WTC11 (cell line): ENCODE data around the gene TRIB2. TPM values are rescaled to one million over a fixed set of nuclear protein-coding genes. Genes with fewer than 3 reads are reported as not detected.
A peak's percentile ranks its signal among the peaks of the same experiment; 100 is the strongest.

Source experiments
- ELF4 ChIP-seq: sonication (generic); formaldehyde crosslinking; IDR thresholded peaks from 2 replicates; pipeline ENCODE4 v1.8.1; 2022; ENCODE audit warnings: low read depth, mild to moderate bottlenecking, moderate library complexity, missing genetic modification reagents
- FOXP1 ChIP-seq: sonication (generic); formaldehyde crosslinking; IDR thresholded peaks from 2 replicates; pipeline ENCODE4 v1.8.0; 2022; ENCODE audit warnings: missing genetic modification reagents, mild to moderate bottlenecking, moderate library complexity, borderline replicate concordance
- HMGA2 ChIP-seq: fragments of 250-450 bp; sonication (Bioruptor Pico); IDR thresholded peaks from 2 replicates; pipeline ENCODE4 v1.4.0; 2021; ENCODE audit warnings: mild to moderate bottlenecking, moderate library complexity
- JUN ChIP-seq: sonication (generic); formaldehyde crosslinking; IDR thresholded peaks from 2 replicates; pipeline ENCODE4 v1.8.0; 2023; ENCODE audit warnings: mild to moderate bottlenecking, missing genetic modification reagents
- MYBL2 ChIP-seq: sonication (generic); formaldehyde crosslinking; IDR thresholded peaks from 2 replicates; pipeline ENCODE4 v1.8.1; 2023; ENCODE audit warnings: mild to moderate bottlenecking, moderate library complexity, missing genetic modification reagents
- SMAD3 ChIP-seq: sonication (generic); formaldehyde crosslinking; IDR thresholded peaks from 2 replicates; pipeline ENCODE4 v1.8.0; 2022; ENCODE audit warnings: missing genetic modification reagents, mild to moderate bottlenecking, borderline replicate concordance
- ZNF396 ChIP-seq: fragments of 250-450 bp; sonication (Bioruptor Pico); IDR thresholded peaks from 2 replicates; pipeline ENCODE4 v1.8.0; 2021; ENCODE audit warnings: mild to moderate bottlenecking, moderate library complexity, borderline replicate concordance
- ZNF423 ChIP-seq: fragments of 250-450 bp; sonication (Bioruptor Pico); IDR thresholded peaks from 2 replicates; pipeline ENCODE4 v2.1.2; 2022; ENCODE audit warnings: mild to moderate bottlenecking, moderate library complexity
- ZNF671 ChIP-seq: fragments of 250-450 bp; sonication (Bioruptor Pico); IDR thresholded peaks from 2 replicates; pipeline ENCODE4 v1.8.0; 2021; ENCODE audit warnings: mild to moderate bottlenecking
- total RNA-seq: library from RNA; stranded (reverse); gene quantifications from 3 replicates; pipeline ENCODE4 v1.2.3, GENCODE V29; 2021
- TF ChIP-seq, protein P1 (sequence below): sonication (generic); formaldehyde crosslinking; IDR thresholded peaks from 2 replicates; pipeline ENCODE4 v1.8.0; 2023; ENCODE audit warnings: missing genetic modification reagents, mild to moderate bottlenecking, borderline replicate concordance
- TF ChIP-seq, protein P2 (sequence below): fragments of 250-450 bp; sonication (Bioruptor Pico); IDR thresholded peaks from 2 replicates; pipeline ENCODE4 v1.8.0; 2021; ENCODE audit warnings: mild to moderate bottlenecking
- TF ChIP-seq, protein P3 (sequence below): sonication (generic); formaldehyde crosslinking; IDR thresholded peaks from 2 replicates; pipeline ENCODE4 v1.8.0; 2022; ENCODE audit warnings: mild to moderate bottlenecking, missing genetic modification reagents
- TF ChIP-seq, protein P4 (sequence below): sonication (generic); formaldehyde crosslinking; IDR thresholded peaks from 2 replicates; pipeline ENCODE4 v1.8.0; 2022; ENCODE audit warnings: mild to moderate bottlenecking, missing genetic modification reagents
- TF ChIP-seq, protein P5 (sequence below): sonication (generic); formaldehyde crosslinking; IDR thresholded peaks from 2 replicates; pipeline ENCODE4 v1.8.1; 2023; ENCODE audit warnings: mild to moderate bottlenecking, missing genetic modification reagents
- TF ChIP-seq, protein P6 (sequence below): sonication (generic); formaldehyde crosslinking; IDR thresholded peaks from 2 replicates; pipeline ENCODE4 v1.8.0; 2022; ENCODE audit warnings: mild to moderate bottlenecking, missing genetic modification reagents
- TF ChIP-seq, protein P7 (sequence below): sonication (generic); formaldehyde crosslinking; IDR thresholded peaks from 2 replicates; pipeline ENCODE4 v1.8.1; 2023; ENCODE audit warnings: mild to moderate bottlenecking, missing genetic modification reagents, moderate library complexity
- TF ChIP-seq, protein P8 (sequence below): fragments of 250-450 bp; sonication (Bioruptor Pico); IDR thresholded peaks from 2 replicates; pipeline ENCODE4 v1.9.0; 2021; ENCODE audit warnings: mild to moderate bottlenecking, borderline replicate concordance

TRIB2 gene
- total RNA-seq, 1 experiment from 2014 or later = 89.3 TPM

DNA sequence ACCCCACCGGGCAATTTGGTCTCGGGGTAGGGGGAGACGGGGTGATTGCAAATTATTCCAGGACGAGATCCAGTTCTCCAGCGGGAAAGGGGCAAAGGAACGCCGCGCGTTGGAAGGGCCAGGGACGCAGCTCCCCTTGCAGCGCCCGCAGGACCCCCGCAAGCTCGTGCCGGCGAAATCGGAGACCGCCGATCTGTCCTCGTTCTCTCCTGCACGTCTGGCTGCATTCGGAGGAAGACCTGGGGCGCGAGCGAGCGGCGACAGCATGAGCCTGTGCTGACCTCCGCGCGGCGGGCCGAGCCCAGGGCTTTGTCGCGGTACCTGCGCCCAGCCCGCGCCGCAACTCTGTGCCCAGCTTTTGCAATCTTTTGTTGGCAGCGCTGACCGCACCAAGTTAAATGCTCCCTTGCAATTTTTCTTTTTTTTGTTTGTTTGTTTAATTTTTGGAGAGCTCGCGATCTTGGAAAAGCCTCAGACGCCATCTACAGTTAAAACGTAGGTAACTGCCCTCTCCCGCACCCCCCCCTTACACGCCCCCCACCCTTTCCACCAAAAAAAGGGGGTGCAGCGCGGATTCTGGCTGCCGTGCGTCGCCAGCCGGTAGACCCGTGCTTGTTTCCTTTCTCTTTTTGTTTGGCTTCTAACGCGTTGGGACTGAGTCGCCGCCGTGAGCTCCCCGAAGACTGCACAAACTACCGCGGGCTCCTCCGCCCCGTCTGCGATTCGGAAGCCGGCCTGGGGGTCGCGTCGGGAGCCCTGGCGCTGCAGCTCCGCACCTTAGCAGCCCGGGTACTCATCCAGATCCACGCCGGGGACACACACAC lies 667 bp downstream of the TRIB2 start (continued):
- TF ChIP-seq ZNF671 (CRISPR knock-in tag) = no peak
- TF ChIP-seq, protein P1, sequence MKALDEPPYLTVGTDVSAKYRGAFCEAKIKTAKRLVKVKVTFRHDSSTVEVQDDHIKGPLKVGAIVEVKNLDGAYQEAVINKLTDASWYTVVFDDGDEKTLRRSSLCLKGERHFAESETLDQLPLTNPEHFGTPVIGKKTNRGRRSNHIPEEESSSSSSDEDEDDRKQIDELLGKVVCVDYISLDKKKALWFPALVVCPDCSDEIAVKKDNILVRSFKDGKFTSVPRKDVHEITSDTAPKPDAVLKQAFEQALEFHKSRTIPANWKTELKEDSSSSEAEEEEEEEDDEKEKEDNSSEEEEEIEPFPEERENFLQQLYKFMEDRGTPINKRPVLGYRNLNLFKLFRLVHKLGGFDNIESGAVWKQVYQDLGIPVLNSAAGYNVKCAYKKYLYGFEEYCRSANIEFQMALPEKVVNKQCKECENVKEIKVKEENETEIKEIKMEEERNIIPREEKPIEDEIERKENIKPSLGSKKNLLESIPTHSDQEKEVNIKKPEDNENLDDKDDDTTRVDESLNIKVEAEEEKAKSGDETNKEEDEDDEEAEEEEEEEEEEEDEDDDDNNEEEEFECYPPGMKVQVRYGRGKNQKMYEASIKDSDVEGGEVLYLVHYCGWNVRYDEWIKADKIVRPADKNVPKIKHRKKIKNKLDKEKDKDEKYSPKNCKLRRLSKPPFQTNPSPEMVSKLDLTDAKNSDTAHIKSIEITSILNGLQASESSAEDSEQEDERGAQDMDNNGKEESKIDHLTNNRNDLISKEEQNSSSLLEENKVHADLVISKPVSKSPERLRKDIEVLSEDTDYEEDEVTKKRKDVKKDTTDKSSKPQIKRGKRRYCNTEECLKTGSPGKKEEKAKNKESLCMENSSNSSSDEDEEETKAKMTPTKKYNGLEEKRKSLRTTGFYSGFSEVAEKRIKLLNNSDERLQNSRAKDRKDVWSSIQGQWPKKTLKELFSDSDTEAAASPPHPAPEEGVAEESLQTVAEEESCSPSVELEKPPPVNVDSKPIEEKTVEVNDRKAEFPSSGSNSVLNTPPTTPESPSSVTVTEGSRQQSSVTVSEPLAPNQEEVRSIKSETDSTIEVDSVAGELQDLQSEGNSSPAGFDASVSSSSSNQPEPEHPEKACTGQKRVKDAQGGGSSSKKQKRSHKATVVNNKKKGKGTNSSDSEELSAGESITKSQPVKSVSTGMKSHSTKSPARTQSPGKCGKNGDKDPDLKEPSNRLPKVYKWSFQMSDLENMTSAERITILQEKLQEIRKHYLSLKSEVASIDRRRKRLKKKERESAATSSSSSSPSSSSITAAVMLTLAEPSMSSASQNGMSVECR = 0 out of 2 replicates have a peak, but pooled peaks have one; percentile 42
- TF ChIP-seq, protein P2, sequence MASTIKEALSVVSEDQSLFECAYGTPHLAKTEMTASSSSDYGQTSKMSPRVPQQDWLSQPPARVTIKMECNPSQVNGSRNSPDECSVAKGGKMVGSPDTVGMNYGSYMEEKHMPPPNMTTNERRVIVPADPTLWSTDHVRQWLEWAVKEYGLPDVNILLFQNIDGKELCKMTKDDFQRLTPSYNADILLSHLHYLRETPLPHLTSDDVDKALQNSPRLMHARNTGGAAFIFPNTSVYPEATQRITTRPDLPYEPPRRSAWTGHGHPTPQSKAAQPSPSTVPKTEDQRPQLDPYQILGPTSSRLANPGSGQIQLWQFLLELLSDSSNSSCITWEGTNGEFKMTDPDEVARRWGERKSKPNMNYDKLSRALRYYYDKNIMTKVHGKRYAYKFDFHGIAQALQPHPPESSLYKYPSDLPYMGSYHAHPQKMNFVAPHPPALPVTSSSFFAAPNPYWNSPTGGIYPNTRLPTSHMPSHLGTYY (CRISPR knock-in tag) = no peak
- TF ChIP-seq SMAD3 = peak; percentile 69; the same call in 1 of the 2 replicates
- TF ChIP-seq, protein P3, sequence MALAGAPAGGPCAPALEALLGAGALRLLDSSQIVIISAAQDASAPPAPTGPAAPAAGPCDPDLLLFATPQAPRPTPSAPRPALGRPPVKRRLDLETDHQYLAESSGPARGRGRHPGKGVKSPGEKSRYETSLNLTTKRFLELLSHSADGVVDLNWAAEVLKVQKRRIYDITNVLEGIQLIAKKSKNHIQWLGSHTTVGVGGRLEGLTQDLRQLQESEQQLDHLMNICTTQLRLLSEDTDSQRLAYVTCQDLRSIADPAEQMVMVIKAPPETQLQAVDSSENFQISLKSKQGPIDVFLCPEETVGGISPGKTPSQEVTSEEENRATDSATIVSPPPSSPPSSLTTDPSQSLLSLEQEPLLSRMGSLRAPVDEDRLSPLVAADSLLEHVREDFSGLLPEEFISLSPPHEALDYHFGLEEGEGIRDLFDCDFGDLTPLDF = no peak
- no peak for TF ChIP-seq ZNF423
- TF ChIP-seq, protein P4, sequence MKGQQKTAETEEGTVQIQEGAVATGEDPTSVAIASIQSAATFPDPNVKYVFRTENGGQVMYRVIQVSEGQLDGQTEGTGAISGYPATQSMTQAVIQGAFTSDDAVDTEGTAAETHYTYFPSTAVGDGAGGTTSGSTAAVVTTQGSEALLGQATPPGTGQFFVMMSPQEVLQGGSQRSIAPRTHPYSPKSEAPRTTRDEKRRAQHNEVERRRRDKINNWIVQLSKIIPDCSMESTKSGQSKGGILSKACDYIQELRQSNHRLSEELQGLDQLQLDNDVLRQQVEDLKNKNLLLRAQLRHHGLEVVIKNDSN = no peak
- TF ChIP-seq ELF4 (CRISPR knock-in tag) = no peak
- TF ChIP-seq, protein P5, sequence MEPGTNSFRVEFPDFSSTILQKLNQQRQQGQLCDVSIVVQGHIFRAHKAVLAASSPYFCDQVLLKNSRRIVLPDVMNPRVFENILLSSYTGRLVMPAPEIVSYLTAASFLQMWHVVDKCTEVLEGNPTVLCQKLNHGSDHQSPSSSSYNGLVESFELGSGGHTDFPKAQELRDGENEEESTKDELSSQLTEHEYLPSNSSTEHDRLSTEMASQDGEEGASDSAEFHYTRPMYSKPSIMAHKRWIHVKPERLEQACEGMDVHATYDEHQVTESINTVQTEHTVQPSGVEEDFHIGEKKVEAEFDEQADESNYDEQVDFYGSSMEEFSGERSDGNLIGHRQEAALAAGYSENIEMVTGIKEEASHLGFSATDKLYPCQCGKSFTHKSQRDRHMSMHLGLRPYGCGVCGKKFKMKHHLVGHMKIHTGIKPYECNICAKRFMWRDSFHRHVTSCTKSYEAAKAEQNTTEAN (CRISPR knock-in tag) = no peak; the same call in 1 of the 2 replicates
- TF ChIP-seq, protein P6, sequence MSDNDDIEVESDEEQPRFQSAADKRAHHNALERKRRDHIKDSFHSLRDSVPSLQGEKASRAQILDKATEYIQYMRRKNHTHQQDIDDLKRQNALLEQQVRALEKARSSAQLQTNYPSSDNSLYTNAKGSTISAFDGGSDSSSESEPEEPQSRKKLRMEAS (CRISPR knock-in tag) = 0 out of 2 replicates have a peak, but pooled peaks have one; percentile 36
- TF ChIP-seq MYBL2 (CRISPR knock-in tag) = 0 out of 2 replicates have a peak, but pooled peaks have one; percentile 8
- TF ChIP-seq HMGA2 (CRISPR knock-in tag) = no peak
- TF ChIP-seq JUN = no peak
- TF ChIP-seq, protein P7, sequence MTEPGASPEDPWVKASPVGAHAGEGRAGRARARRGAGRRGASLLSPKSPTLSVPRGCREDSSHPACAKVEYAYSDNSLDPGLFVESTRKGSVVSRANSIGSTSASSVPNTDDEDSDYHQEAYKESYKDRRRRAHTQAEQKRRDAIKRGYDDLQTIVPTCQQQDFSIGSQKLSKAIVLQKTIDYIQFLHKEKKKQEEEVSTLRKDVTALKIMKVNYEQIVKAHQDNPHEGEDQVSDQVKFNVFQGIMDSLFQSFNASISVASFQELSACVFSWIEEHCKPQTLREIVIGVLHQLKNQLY = no peak
- TF ChIP-seq FOXP1 (CRISPR knock-in tag) = no peak
- TF ChIP-seq, protein P8, sequence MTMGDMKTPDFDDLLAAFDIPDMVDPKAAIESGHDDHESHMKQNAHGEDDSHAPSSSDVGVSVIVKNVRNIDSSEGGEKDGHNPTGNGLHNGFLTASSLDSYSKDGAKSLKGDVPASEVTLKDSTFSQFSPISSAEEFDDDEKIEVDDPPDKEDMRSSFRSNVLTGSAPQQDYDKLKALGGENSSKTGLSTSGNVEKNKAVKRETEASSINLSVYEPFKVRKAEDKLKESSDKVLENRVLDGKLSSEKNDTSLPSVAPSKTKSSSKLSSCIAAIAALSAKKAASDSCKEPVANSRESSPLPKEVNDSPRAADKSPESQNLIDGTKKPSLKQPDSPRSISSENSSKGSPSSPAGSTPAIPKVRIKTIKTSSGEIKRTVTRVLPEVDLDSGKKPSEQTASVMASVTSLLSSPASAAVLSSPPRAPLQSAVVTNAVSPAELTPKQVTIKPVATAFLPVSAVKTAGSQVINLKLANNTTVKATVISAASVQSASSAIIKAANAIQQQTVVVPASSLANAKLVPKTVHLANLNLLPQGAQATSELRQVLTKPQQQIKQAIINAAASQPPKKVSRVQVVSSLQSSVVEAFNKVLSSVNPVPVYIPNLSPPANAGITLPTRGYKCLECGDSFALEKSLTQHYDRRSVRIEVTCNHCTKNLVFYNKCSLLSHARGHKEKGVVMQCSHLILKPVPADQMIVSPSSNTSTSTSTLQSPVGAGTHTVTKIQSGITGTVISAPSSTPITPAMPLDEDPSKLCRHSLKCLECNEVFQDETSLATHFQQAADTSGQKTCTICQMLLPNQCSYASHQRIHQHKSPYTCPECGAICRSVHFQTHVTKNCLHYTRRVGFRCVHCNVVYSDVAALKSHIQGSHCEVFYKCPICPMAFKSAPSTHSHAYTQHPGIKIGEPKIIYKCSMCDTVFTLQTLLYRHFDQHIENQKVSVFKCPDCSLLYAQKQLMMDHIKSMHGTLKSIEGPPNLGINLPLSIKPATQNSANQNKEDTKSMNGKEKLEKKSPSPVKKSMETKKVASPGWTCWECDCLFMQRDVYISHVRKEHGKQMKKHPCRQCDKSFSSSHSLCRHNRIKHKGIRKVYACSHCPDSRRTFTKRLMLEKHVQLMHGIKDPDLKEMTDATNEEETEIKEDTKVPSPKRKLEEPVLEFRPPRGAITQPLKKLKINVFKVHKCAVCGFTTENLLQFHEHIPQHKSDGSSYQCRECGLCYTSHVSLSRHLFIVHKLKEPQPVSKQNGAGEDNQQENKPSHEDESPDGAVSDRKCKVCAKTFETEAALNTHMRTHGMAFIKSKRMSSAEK = no peak
- no peak for TF ChIP-seq ZNF396
